Measurements from ENCODE around the gene RAD51.

RAD51 gene

GRCh38 chr15:40762919-40763800, 68.2 kb downstream of the RAD51 start:
- peak in 14 of 56 donors; percentile 11 to 76 (median 31) for DNase-seq

DNA sequence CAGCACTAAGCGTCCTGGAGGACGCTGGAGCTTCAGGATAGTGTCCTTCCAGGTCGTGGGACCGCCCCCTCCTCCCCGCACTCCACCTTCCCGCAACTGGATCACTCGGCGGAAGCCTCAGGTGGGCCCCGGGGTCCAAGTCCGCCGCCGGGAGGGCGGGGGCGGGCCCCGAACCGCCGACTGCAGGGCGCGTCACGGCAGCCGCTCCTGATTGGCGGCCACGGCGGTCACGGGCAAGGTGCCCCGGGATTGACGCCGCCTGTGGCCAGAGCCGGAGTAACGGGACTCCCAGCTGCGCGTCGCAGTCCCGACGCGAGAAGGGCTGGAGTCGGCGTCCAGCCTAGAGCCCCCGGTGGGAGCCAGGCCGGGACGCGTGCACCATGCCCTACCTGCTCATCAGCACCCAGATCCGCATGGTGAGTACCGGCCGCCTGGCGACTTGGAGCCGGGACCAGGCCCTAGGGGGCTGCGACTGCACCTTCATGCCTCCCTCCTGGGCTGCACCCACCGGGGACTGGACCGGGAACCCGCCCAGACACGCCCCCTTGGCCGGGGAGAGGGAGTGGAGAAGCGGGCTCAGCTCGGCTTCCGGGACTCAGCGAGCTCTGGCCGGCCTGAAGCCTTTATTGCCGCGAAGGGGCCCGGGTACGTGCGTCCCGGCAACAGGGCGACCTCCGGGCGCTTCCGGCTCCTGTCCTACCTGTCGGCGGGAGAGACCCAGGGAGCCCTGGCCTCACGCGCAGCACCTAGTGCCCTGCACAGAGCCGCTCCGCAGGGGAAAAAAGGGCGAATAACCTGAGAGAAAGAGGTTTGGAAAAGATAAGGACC, 69.0 kb downstream of the RAD51 start, which contains the start of gene GCHFR:
Gene GCHFR (plus strand): TSS at position 268 of the 828 bp plus-strand sequence. CDS start 113 bp downstream, at position 381.
- peak in 26 of 56 donors; percentile 18 to 70 (median 43) for DNase-seq

DNA sequence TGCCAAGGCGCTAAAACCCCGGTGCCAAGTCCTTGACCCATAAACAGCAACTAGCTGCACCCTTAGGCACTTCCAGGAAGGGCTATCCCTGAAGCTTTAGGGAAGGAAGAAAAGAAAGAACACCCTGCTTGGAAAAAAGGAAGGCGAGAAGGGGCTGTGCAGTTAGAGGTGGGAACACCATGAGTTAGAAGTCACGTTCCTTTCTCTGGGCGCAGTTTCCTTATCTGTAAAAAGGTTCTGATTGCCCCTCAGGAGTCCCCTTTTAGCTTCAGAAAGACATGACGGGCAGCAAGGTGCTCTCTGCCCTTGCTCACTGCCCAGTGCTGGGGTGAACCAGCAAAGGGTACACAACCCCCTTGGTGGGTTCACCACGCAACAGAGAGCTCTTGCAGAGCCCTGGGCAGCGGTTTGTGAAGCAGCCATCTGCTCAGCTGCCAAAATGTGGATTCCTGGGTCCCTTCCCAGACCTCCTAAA, 69.7 kb downstream of the RAD51 start:
- DNase-seq, result no peak

- peak in 1 of 56 donors; percentile 6 for DNase-seq
These were observed 71.3 kb downstream of the RAD51 start for GRCh38 chr15:40766194-40766815.

- DNase-seq, result no peak
These were observed 72.2 kb downstream of the RAD51 start for GRCh38 chr15:40766906-40767837.

DNA sequence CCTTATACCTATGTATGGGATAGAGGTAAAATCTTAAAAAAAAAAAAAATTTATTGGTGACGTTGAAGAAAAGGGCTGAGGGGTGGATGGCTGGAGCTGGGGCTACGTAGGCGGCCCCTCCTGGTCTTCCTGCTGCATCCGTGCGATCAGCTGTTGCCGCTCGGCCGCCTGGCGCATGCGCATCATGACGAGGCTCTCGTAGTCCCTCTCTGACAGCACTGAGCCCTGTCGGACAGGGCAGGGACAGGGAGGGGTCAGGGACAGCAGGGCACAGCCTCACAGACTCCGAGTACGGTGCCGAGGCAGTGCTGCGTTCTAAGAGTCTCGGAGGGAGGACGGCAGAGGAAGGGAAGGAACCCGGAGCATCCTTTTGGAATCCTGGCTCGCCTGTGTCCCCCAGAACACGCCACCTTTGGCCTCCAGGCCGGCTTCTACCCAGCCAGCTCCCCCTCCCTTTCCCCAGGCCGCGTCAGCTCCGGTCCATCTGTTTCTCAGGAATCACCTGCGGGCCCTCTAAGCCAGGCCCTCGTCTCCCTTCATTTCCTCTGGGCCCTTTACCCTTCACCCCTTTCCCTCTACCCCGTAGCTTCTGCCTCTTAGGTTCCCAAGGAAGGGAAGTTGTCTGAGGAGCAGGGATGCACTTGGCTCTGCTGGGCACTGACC, 73.0 kb downstream of the RAD51 start:
- no peak for DNase-seq

DNA sequence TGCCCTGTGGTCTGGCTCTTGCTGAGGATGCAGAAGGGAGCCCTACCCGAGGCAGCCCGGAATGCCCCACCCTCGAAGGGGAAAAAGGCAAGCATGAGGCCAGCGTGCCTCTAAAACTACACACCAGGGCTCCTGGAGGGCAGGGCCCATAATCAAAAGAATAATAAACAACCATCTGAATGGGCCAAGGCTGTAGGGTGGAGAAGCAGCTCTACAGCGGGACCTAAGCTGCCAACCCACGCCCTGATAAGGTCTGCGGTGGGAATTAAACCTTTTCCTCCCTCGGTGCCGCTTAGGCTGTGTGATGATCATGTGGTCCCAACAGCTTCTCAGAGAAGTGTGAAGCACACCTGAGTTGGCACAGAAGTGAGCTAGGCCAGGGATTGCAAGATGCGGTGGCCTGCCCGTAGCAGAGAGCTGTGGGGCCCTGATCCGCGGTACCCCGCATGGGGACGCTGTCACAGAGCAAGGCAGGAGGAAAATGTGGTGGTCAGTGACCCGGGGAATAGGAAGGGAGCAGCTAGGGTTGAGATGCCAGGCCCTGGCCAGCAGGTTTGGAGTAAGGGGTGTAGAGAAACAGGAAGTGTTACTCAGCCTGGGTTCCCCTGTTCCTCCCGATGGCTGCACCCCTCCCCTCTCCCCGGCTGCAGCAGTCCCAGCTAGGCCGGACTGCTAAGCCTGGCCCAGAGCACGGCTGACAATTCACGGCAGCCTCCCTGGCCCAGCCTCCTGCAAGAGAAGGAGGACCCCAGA, 73.7 kb downstream of the RAD51 start:
- no peak for DNase-seq

- DNase-seq, result peak in 23 of 56 donors; percentile 17 to 66 (median 34)
These were observed 74.5 kb downstream of the RAD51 start, which contains the start of gene C15orf62 for GRCh38 chr15:40769274-40770146. Gene C15orf62 (plus strand): TSS chr15:40769980. CDS start chr15:40770496, 516 bp downstream.

GRCh38 chr15:40770147-40770721, 75.3 kb downstream of the RAD51 start:
- DNase-seq, result no peak

DNA sequence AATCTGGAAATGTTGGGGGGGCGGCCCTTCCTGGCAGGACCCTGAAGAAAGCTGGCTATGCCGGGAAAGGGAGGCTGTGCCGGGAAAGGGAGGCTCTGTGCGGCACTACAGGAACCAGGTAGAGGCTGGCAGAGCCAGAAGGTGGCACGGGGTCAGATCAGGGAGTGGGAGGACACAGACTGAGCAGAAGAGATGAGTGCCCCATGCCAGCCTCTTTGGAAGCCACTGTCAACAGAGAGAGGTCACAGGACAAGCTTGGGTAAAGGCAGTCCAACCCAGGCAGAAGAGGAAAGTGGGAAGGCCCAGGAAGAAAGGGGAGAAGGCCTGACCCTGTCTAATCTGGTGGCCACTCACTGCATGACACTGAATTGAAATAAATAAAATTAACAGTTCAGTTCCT, 76.3 kb downstream of the RAD51 start:
- no peak for DNase-seq

DNA sequence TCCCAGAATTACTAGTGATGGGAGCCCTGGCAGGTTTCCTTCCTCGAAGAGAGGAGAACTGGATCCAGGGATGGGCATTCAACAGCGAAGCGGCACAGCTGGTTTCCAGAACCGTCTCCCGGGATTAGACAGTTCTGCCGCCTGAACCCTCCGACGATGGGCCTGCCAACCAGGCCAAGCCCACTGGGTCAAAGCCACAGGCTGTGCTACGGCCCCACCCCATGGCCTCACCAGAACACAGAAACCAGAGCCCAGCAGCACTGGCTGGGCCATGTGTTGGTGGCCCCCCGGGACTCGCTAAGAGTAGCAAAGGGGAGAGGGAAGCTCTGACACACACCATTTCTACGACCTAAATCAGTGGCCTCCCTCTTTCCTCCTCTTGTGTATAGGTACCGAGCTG, 77.0 kb downstream of the RAD51 start:
- DNase-seq, result peak in 1 of 56 donors; percentile 16

- no peak for DNase-seq
These were observed 78.5 kb downstream of the RAD51 start for GRCh38 chr15:40773496-40773895.

GRCh38 chr15:40773902-40774301, 78.9 kb downstream of the RAD51 start:
- no peak for DNase-seq

DNA sequence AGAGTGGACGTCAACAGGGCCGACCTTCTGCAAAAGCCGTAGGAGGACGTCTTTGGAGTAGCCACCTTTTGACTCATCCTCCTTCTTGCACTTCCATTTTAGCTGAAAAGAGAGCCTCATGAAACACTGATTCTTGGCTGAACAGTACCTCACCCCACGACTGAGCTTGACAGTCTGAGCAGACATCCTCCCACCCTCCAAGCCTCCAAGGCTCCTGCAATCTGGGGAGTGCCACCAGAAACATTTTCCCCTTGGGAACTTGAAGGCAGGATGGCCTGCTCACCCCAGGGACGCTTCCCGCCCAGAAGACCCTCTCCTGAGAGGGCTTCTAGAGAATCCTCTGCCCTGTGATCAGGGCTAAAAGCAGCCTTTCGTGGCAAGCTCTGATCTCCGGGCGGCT, 80.0 kb downstream of the RAD51 start:
- no peak for DNase-seq

- no peak for DNase-seq
These were observed 81.0 kb downstream of the RAD51 start for GRCh38 chr15:40775740-40776536.

GRCh38 chr15:40776537-40777141, 81.7 kb downstream of the RAD51 start:
- DNase-seq, result no peak
